Muscle of leg (tissue), 11 donors: ENCODE data around the gene SH3BP1. TPM values are rescaled to one million over a fixed set of nuclear protein-coding genes. Genes with fewer than 3 reads are reported as not detected.
A peak's percentile ranks its signal among the peaks of the same experiment; 100 is the strongest.

Source experiments
- DNase-seq: peaks from one replicate; pipeline ENCODE4 v3.0.0; 2013
- H3K27ac ChIP-seq: one replicate; pipeline ENCODE4 v1.5.1; 2013; ENCODE audit warnings: mild to moderate bottlenecking, low read length, control low read depth
- H3K27me3 ChIP-seq: one replicate; pipeline ENCODE4 v1.6.1; 2013; ENCODE audit warnings: low read length; ENCODE audit not compliant: control insufficient read depth, insufficient read depth
- H3K36me3 ChIP-seq: one replicate; pipeline ENCODE4 v1.6.1; 2013; ENCODE audit warnings: low read length; ENCODE audit not compliant: control insufficient read depth, insufficient read depth
- H3K4me1 ChIP-seq: one replicate; pipeline ENCODE4 v1.6.1; 2013; ENCODE audit warnings: low read length; ENCODE audit not compliant: control insufficient read depth, insufficient read depth
- H3K4me3 ChIP-seq: one replicate; pipeline ENCODE4 v1.5.1; 2013; ENCODE audit warnings: low read length, control low read depth
- H3K9me3 ChIP-seq: replicated peaks from 2 replicates; pipeline ENCODE4 v1.6.1; 2013; ENCODE audit warnings: low read depth, low read length; ENCODE audit not compliant: control insufficient read depth
- WGBS: methylation state at CpG from one replicate; pipeline ENCODE4 v1.1.5; 2013; ENCODE audit warnings: missing lambda C conversion rate; ENCODE audit not compliant: insufficient coverage; 5-methylcytosine and 5-hydroxymethylcytosine counted together
- polyA plus RNA-seq, 8 donors: library from polyadenylated mRNA; unstranded; fragments of 120-200 nt; gene quantifications; one replicate each; pipeline versions ENCODE4 v1.2.1 to v1.2.3, GENCODE V29; 2013; ENCODE audit warnings: inconsistent platforms in 1 of 8, low replicate concordance in 1 of 8; ENCODE audit not compliant: insufficient read length in 8 of 8, insufficient read depth in 1 of 8
- total RNA-seq: library from RNA; stranded (reverse); fragments of 120-200 nt; gene quantifications from one replicate; pipeline ENCODE4 v1.2.4, GENCODE V29; 2013

The SH3BP1 gene
- total and polyA plus RNA-seq, 9 donors, result 5.2 to 13.7 (median 8.8) TPM

DNA sequence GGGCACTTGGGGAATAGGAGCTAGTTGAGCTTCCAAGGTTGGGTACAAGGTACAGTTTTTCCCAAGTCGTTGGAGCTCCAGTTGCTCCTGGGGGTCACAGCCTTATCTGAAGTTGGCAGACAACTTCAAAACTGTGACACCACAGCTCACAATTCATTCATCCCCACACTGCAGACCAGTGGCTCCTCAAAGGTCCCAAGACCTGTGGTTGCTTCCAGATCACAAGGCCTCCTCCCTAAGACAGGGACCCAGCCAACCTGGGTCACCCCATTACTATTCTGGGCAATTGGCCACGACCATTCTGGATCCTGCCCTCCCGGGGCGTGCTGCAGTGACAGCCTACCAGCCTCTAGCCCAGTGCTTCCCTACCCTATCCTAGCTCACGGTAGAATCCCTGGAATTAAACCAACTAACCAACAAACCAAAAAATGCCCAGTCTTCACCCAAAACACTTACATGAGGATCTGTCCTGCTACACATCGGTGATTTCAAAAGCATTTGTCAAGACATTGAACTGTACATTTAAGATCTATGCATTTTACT is 18.2 kb downstream of the SH3BP1 start:
- WGBS, result 0% methylated on average over 1 of the region's 6 CpGs
- peaks cover 48% of the 10 kb centered on the region for H3K4me1 ChIP-seq
- no peaks in the 10 kb centered on the region for H3K27me3 ChIP-seq
- H3K27ac ChIP-seq, result peak overlapping the region; percentile 97
- H3K36me3 ChIP-seq, result peaks cover 6% of the 10 kb centered on the region
- no peaks in the 10 kb centered on the region for H3K9me3 ChIP-seq
- DNase-seq, result no peak
- H3K4me3 ChIP-seq, result peak overlapping the region; percentile 64

DNA sequence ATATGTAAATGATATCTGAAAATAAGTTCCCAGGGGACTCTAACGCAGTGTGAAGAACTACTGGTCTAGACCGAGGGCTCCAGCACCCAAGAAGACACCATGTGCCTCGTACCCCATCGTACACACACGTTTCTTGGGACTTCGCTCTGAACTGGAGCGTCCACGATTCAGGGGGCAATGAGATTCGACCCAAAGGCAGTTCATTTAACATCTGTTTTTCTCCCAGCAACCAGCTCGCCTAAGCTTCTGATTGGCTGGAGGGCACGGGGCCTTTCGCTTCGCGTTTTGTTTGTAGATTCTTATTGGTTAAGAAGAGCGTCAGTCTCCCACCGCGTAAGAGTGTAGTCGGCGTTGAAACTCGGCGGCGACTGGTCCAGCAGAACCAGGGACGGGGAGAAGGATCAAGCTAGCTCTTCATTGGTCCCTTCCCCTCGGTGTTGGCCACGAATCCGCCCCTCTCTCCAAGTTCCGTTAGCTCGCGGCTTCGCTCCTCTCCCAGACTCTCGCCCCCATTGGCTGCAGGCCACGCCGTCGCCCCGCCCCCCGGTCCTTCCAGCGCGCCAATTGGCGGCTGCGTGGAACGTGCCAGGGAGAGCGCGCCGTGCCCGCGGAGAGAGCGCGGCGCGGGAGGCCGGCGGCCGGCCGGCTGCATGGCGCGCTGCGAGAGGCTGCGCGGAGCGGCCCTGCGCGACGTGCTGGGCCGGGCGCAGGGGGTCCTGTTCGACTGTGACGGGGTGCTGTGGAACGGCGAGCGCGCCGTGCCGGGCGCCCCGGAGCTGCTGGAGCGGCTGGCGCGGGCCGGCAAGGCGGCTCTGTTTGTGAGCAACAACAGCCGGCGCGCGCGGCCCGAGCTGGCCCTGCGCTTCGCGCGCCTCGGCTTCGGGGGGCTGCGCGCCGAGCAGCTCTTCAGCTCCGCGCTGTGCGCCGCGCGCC is 18.9 kb downstream of the SH3BP1 start, which contains the start of gene PDXP:
TSS of gene PDXP (plus strand) at position 591 of the 933 bp plus-strand sequence. CDS start at position 651, 60 bp downstream.
- WGBS, result under 1% methylated on average over 99 of the region's 101 CpGs
- peak within 1 kb of the TSS; percentile 97 for H3K27ac ChIP-seq
- peak; percentile 100 for DNase-seq
- H3K4me1 ChIP-seq, result peaks cover 51% of the 10 kb centered on the region
- H3K27me3 ChIP-seq, result no peaks in the 10 kb centered on the region
- peak within 1 kb of the TSS; percentile 64 for H3K4me3 ChIP-seq
- H3K9me3 ChIP-seq, result no peaks in the 10 kb centered on the region
- peaks cover 2% of the 10 kb centered on the region for H3K36me3 ChIP-seq

DNA sequence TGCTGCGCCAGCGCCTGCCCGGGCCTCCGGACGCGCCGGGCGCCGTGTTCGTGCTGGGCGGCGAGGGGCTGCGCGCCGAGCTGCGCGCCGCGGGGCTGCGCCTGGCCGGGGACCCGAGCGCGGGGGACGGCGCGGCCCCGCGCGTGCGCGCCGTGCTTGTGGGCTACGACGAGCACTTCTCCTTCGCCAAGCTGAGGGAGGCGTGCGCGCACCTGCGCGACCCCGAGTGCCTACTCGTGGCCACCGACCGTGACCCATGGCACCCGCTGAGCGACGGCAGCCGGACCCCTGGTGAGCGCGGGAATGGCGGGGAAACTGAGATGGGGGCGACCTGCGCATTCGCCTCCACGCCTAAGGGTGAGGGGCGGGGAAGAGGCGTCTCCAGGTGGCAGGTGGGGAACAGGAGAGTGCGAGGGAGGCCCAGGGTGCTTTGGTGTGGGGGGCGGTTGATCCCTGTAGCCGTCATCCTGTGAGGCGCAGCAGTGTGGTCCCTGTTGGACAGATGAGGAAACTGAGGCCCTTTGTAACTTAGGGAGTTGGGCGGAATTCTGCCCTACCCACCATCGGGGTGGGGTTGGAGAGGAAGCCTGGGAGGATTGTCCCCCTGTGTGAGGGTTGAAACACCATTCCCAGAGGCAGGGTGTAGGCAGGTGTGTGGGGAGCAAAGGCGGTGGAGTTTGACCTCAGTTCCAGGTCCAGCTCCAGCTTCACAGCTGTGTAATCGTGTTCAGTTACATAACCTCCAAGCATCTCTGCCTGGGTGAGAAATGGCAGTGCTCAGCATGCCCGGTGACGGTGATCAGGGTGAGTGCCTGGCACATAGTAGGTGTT is 19.8 kb downstream of the SH3BP1 start:
- H3K4me1 ChIP-seq, result peaks cover 57% of the 10 kb centered on the region
- H3K4me3 ChIP-seq, result peak overlapping the region; percentile 64

DNA sequence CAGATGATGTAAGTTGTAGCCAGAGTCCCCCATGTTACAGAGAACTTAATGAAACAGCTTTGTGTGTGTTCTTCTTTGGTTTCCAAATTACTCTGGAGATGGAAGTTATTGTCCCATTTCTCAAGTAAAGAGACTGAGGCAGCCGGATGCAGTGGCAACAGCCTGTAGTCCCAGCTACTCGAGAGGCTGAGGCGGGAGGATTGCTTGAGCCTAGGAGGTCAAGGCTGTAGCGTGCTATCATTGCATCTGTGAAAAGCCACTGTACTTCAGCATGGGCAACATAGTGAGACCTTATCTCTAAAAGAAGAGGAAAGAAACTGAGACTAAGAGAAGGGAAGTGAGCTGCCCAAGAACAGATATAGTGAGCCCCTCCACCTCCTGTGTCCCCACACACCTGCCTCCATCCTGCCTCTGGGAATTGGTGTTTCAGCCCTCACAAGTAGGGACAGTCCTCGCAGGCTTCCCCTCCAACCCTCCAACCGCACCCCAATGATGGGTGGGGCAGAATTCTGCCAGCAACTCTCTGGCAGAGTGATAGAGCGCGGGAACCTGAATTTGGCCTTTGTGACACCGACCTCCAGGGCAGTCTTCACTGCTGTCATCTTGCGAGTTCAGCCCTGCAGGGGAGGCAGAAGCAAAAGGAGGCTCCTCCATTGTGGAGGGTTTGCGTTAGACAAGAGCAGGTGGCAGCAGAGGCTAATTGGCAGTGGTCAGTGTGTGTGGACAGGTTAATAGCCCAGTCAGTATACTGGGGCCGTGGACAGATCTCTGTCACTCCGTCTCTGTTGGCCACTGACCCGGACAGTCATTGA is 20.6 kb downstream of the SH3BP1 start:
- no peaks in the 10 kb centered on the region for H3K27me3 ChIP-seq
- H3K4me3 ChIP-seq, result peak overlapping the region; percentile 64
- peaks cover 64% of the 10 kb centered on the region for H3K4me1 ChIP-seq
- H3K27ac ChIP-seq, result peak overlapping the region; percentile 86
- WGBS, result 73% methylated on average over 14 of the region's 14 CpGs
- H3K36me3 ChIP-seq, result peaks cover 4% of the 10 kb centered on the region
- DNase-seq, result no peak
- no peaks in the 10 kb centered on the region for H3K9me3 ChIP-seq

More for the DNA sequence above, 19.8 kb downstream of the SH3BP1 start:
- DNase-seq, result no peak
- peaks cover 2% of the 10 kb centered on the region for H3K36me3 ChIP-seq
- no peaks in the 10 kb centered on the region for H3K9me3 ChIP-seq
- H3K27me3 ChIP-seq, result no peaks in the 10 kb centered on the region
- WGBS, result 2% methylated on average over 61 of the region's 68 CpGs
- no peak overlapping the region for H3K27ac ChIP-seq

DNA sequence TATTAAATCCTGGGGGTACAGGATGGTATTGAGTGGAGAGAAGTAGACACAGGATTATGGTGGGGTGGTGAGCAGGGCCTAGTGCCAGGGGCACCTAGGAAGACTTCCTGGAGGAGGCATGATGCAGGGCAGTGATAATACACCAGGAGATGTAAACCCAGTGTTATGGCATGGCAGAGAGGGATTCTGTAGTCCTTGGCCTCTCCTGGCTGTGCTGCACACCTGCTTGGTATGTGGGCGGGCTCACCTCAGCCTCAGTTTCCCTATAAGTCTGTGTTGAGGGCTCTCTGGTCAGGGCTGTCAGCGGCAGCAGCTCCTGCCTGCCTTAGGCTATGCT is 21.2 kb downstream of the SH3BP1 start:
- no peak for DNase-seq
- Histone ChIP-seq H3K27me3 (no peaks in the 10 kb centered on the region), H3K9me3 (no peaks in the 10 kb centered on the region), H3K27ac (peak overlapping the region; percentile 86), H3K4me3 (no peak overlapping the region), H3K4me1 (peaks cover 64% of the 10 kb centered on the region), H3K36me3 (peaks cover 9% of the 10 kb centered on the region)
- 71% methylated on average over 1 of the region's 2 CpGs for WGBS

DNA sequence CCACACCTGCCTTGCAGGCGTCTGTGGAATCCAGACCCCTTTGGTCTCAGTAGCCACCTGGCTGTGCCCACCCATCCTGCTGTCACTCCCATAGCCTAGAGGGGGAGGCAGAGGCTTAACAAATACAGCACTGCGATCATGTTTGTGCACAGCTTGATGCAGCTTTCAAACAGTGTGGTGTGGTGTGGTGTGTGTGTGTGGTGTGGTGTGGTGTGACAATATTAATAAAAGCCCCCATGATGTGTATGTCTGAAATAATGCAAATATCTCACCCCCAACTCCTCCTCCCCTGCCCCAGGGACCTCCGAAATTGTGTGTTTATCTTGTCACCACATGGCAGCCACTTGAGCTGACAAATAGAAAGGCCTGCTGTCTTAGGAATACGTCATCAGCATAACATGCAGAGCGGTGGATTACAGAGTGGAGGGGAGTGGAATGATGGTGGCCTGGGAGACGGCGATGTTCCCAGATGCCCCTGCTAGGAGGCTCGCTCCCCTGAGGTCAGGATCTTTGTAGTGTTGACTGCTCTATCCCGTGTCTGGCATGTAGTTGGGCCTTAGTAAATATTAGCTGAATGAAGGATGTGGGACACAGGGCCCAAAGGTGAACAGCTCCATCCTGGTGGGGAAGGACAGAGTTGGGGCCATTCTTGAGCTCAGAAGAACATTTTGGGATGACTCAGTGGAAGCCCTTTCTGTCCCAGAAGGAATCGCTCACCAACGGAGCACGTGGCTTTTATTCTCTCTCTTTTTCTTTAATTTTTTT is 21.9 kb downstream of the SH3BP1 start:
- Histone ChIP-seq H3K4me3 (no peak overlapping the region), H3K36me3 (peaks cover 16% of the 10 kb centered on the region), H3K9me3 (no peaks in the 10 kb centered on the region), H3K27me3 (no peaks in the 10 kb centered on the region), H3K4me1 (peaks cover 61% of the 10 kb centered on the region), H3K27ac (peak overlapping the region; percentile 86)
- DNase-seq, result peak; percentile 91
- WGBS, result 39% methylated on average over 7 of the region's 12 CpGs

DNA sequence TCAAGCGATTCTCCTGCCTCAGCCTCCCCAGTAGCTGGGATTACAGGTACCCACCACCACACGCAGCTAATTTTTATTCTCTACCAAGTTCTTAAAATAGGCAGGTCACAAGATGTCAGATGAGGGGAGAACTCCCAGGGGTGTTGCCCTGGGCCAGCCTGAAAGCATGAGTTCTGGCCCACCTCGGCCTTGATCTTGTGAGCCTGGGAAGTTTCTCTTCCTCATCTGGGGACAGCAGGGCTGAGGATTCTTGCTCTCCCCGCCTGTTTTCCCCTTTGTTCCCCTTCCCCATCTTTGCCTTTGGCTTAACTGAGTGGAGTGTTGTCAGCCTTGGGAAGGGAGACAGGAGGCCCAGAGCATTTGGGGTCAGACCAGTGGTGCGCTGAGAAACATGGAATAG is 22.6 kb downstream of the SH3BP1 start:
- 71% methylated on average over 1 of the region's 5 CpGs for whole genome bisulfite sequencing
- H3K36me3 ChIP-seq, result peaks cover 22% of the 10 kb centered on the region
- peak overlapping the region; percentile 62 for H3K27ac ChIP-seq
- DNase-seq, result no peak
- H3K4me1 ChIP-seq, result peaks cover 59% of the 10 kb centered on the region
- no peaks in the 10 kb centered on the region for H3K9me3 ChIP-seq
- H3K4me3 ChIP-seq, result no peak overlapping the region
- no peaks in the 10 kb centered on the region for H3K27me3 ChIP-seq

DNA sequence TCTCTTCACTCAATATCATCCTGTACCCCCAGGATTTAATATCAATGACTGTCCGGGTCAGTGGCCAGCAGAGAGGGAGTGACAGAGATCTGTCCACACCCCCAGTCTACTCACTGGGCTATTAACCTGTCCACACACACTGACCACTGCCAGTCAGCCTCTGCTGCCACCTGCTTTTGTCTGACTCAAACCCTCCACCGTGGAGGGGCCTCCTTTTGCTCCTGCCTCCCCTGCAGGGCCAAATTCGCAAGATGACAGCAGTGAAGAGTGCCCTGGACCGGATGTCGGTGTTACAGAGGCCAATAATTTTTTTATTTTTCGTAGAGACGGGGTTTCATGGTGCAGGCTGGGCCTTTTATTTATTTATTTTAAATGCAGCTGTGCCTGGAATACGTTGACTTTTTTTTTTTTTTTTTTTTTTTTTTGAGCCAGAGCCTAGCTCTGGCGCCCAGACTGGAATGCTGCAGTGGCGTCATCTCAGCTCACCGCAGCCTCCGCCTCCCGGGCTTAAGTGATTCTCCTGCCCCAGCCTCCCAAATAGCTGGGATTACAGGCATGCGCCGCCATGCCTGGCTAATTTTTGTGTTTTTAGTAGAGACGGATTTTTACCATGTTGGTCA is 24.2 kb downstream of the SH3BP1 start:
- peak overlapping the region; percentile 49 for H3K27ac ChIP-seq
- 52% methylated on average over 8 of the region's 16 CpGs for WGBS
- peaks cover 53% of the 10 kb centered on the region for H3K4me1 ChIP-seq
- DNase-seq, result peak; percentile 64
- no peaks in the 10 kb centered on the region for H3K9me3 ChIP-seq
- H3K27me3 ChIP-seq, result no peaks in the 10 kb centered on the region
- H3K4me3 ChIP-seq, result no peak overlapping the region
- peaks cover 22% of the 10 kb centered on the region for H3K36me3 ChIP-seq
